Eye (tissue), 1 donor: Measurements from ENCODE around the gene DGKB.

Source experiments
- DNase-seq: peaks from one replicate; pipeline ENCODE4 v3.0.0-alpha.2; 2015

The DGKB gene

DNA sequence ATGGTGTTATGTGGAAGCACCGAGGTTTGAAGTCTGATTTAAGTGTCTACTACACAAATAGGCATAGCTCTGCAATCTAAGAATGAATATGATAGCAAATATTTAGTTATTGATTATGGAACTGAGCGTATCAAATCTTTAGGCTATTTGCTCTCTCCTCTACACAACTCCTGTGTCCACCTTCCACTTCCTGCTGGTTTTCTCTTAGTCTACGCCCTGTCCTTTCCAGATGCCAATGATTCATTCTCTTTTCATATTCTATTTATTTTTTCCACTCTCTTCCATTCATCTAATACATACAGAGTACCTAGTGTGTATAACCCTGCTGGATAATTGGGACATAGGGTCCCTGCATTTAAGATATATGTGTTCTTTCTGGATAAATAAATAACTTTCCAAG lies 83.7 kb downstream of the DGKB start:
- no peak for DNase-seq

DNA sequence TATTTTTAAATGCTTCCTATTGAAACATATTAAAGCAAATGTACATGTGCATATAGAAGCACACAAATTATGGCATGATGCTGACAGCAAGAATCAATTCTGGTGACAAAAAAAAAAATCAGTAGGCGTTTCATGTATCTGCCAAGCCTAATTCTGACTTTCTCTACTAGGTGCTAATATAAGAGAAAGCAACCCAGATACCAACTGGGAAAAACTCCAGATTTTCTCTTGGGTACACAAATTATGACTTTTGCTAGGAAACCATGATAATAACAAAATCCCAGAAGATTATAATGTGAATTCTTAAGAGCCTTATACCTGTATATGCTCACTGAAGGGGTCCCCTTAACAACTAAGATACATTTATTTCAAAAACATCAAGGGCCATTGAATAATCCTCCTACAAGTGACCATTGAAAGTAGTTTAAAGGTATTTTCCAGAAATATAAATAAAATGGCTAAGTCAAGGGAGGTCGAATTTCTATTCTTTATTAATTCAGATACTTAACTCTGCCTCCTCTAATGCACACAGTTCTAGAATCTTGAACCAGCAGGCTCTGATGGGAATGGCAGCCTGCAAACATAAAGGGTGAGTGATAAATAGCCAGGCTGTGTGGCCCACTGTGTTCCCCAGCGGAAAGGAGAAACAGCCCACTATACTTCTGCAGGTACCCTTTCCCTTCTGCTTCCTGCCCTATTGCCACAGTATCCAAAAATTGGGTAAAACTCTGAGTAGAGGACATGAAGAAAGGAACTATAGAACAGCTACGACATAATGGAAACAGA lies 84.5 kb downstream of the DGKB start:
- no peak for DNase-seq

GRCh38 chr7:14807507-14807906 lies 95.0 kb downstream of the DGKB start:
- DNase-seq: no peak

GRCh38 chr7:14806891-14807290 lies 95.7 kb downstream of the DGKB start:
- DNase-seq: no peak

DNA sequence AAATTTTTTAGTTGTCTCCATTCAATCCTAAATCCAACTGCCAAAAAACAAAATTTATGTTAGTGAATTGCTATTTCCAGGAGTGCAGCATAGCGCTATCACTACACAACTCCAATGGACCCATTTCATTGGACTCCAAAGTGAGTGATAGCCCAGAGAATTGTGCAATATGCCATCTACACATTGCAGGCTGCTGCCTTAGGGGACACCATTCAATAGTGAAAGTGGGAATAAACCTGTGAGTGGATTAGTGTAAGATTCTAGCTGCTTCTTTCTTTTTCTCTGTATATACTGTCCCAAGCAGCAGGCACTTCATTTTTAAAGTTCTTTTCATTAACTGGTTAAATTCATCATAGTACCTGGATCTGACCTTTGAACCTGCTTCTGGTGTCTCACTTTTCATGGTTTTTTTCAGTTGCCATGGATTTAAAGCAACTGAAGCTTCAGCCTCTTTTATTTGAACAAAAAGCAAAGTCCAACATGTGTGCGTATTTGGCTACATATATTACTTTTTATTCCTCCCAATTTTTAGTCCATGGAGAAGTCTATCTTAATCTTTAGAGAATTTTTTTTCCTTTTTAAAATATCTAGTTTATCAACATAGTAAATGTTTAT lies 97.3 kb downstream of the DGKB start:
- no peak for DNase-seq

DNA sequence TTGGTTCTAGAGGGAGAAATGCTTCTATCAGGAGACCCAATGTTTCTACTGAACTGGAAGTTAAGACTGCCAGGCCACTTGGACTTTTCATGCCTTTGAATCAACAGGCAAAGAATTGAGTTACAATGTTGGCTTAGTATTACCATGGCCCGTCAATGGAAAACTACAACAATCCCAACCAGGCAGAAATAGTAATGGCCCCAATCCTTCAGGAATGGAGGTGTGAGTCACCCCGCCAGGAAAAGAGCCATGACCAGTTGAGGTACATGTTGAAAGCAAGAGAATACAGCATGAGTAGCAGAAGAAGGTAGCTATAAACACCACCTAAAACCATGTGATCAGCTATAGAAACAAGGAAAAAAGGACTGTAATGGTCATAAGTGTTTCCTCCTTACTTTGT lies 101.9 kb downstream of the DGKB start:
- no peak for DNase-seq

GRCh38 chr7:14793151-14793550 lies 109.4 kb downstream of the DGKB start:
- no peak for DNase-seq

- DNase-seq: no peak
These were observed 115.0 kb downstream of the DGKB start for GRCh38 chr7:14787551-14787950.

- DNase-seq: no peak
These were observed 116.1 kb downstream of the DGKB start for GRCh38 chr7:14786314-14786895.

DNA sequence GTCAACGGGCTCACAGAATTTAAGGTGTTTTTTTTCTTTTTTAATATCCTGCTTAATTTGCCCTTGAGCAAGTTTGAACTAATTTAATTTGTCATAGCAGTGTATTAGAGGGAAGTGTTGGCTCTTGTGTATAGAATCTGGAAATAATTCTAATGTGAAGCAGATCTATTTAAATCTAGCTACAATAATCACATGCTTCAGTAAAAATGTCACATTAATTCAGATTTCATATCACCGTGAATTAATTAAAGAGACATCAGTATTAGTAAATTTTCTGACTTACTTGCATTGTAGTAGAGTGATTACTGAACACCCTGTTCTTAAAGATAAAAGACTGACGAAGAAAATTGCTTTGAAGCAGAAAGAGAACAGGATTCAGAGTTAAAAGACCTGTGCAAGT lies 124.7 kb downstream of the DGKB start:
- peak; percentile 54 for DNase-seq

DNA sequence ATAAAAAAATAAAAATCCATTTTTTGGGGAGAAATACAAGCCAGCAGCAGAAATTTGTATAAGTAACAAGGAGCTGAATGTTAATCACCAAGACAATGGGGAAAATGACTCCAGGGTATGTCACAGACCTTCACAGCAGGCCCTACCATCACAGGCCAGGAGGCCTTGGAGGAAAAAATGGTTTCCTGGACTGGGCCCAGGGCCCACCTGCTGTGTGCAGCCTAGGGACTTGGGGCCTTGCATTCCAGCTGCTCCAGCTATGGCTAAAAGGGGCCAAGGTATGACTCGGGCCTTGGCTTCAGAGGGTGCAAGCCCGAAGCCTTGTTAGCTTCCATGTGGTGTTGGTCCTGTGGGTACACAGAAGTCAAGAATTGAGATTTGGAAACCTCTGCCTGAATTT lies 126.3 kb downstream of the DGKB start:
- DNase-seq: no peak

DNA sequence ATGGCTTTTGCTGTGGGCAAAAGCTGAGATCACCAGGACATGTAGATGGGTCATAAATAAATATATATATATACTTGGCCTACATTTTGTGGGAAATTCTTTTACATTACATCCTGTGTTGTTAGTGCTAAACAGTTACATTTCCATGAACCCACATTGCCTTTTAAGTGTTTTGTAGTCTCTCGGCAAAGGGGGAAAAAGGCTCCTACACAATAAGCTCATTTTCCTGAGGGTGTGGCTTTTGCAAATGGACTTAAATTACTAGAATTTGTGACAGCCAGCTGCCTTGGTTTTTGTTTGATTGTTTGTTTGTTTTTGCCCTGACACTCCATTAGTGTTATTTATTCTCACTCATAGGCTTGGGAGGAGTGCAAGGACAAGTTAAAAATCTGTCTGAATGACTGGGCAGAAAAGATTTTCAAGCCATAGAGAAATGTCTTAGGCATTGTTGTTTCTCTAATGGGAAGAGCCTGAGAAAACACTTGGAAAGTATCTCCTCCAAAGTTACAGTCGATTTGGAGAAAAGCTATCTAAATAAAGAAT lies 128.8 kb downstream of the DGKB start:
- DNase-seq: no peak

- DNase-seq: no peak
These were observed 131.9 kb downstream of the DGKB start for GRCh38 chr7:14770614-14771013.

DNA sequence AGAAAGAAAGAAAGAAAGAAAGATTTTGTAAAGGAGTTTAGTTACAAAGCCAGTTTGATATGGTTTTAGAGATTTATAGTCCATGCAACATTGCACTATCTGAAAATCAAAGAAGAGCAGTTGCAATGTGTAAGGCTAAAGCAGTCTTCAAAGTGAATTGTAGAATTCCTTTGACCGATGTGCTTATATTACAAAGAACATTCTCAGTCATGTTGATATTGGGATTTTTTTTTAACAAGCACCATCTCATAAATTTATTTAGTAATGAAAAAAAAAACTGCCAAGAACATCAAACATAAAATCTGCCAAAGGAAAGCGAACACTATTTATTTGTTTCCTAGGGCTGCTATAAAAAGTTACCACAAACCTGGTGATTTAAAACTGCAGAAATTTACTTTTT lies 133.3 kb downstream of the DGKB start:
- DNase-seq: no peak

DNA sequence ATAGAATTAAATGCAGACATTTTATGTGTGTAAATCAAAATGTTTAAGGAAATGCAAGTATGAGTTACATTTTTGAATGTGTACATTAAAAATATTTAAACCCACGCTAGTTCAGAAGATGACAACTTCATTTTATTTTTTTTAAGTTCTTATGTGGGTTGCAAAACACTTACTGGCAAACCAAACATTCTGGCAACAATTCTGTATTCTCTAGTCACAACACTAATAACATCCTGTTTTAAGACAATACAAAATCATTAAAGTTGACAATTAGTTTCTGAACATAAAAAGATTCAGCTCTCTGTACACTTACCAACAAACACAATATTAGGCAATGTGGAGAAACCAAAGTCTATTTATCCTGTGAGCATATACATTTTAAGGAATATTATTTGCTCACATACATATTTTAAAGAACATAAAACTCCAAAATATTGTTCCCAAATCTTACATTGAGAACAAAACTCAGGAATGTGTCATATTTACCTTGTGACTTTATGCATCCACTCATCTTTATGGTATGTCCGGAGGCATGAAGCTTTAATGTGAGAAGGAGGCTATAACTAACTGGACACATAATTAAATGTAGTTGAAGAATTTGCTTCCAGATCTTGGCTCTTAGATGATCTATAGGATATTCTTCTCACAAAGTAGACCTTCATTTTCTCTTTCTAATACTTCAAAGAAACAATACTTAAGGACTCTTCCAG lies 134.7 kb downstream of the DGKB start:
- no peak for DNase-seq

GRCh38 chr7:14766747-14767146 lies 135.8 kb downstream of the DGKB start:
- no peak for DNase-seq

DNA sequence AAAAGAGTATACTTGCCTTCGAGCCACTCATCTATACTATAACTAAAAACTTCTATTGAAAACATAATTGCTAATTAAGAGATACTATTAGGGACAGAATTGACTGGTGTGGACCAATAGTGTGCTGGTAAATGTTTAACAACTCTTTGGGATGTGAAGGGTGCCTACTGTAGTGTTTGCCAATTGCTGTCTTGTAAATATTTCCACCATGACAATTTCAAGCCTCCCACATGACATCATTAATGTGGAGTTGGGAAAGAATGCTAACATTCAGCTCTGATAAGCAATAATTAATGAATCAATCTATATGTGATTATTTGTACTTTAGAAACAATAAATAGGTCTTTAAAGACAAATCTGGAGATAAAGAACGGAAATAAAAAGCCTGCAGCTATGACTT lies 136.8 kb downstream of the DGKB start:
- no peak for DNase-seq

- no peak for DNase-seq
These were observed 140.0 kb downstream of the DGKB start for GRCh38 chr7:14762561-14762960.

DNA sequence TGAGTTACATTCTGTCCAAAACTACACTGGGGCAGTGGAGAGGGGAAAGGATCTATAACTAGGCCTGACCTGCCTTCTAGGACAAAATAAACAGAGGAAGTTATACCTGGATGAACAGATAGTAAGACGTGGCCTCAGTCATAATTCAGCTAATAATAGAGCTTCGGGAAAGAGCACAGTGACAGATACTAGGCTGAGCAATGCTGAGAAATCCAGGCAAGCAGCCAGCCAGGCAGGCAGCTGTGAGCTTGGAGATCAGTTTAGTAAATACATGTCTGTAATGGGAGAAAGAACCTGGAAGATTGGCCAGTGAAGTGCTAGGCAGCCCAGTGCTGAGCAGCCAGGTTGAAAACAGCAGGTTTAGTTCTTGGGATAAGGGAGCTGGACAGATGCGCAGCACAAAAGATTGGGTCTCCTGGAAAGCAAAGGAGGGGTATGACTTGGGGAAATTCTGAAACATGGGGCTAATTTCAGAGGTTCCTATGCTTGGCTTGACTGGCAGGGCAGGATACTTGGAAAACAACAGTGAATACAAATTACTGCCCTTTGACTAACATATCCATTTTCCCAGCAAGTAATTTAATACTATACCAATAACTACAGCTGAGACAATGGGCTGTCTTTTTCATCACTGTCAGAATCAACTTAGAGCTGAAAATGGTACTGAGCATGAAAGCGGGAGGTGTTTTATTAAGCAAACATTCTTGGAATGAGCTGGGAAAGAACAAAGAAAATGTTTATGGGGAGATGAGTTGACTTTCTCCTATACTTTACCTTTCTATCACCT lies 140.8 kb downstream of the DGKB start:
- peak; percentile 40 for DNase-seq

GRCh38 chr7:14760730-14761478 lies 141.6 kb downstream of the DGKB start:
- DNase-seq: no peak

GRCh38 chr7:14759785-14760184 lies 142.8 kb downstream of the DGKB start:
- DNase-seq: no peak

- no peak for DNase-seq
These were observed 147.9 kb downstream of the DGKB start for GRCh38 chr7:14754631-14755030.
